Ovary (tissue), 9 donors: Measurements from ENCODE around the gene GAS5. TPM values are rescaled to one million over a fixed set of nuclear protein-coding genes. Genes with fewer than 3 reads are reported as not detected.
A peak's percentile ranks its signal among the peaks of the same experiment; 100 is the strongest.

Experiments
- DNase-seq, 5 donors: peaks; one replicate each; pipeline ENCODE4 v3.0.0-alpha.2; 2019 to 2020
- H3K27ac ChIP-seq, 2 donors: fragments of 200-600 bp; one replicate each; pipeline versions ENCODE4 v1.5.1 to v1.8.0; 2019 to 2022
- H3K27me3 ChIP-seq: fragments of 200-600 bp; one replicate; pipeline ENCODE4 v1.8.0; 2022
- H3K36me3 ChIP-seq: fragments of 200-600 bp; sonication (generic); one replicate; pipeline ENCODE4 v1.5.1; 2019
- H3K4me1 ChIP-seq: one replicate; pipeline ENCODE4 v1.8.1; 2013; ENCODE audit warnings: mild to moderate bottlenecking, moderate library complexity; ENCODE audit not compliant: insufficient read depth
- H3K4me3 ChIP-seq: fragments of 200-600 bp; sonication (generic); one replicate; pipeline ENCODE4 v1.5.1; 2017
- H3K9me3 ChIP-seq, 2 donors: fragments of 200-600 bp in 1 of 2; sonication (generic) in 1 of 2; one replicate each; pipeline versions ENCODE4 v1.5.1 to v1.8.1; 2013 to 2019; ENCODE audit warnings: mild to moderate bottlenecking in 1 of 2, moderate library complexity in 1 of 2
- CTCF ChIP-seq, 3 donors: fragments of 450-650 bp in 2 of 3; fragments of 200-600 bp in 1 of 3; IDR thresholded peaks; one replicate each; pipeline versions ENCODE4 v1.5.1 to v1.8.0; 2016 to 2022; ENCODE audit warnings: antibody characterized with exemption in 3 of 3, mild to moderate bottlenecking in 1 of 3
- EP300 ChIP-seq: sonication (generic); formaldehyde crosslinking; IDR thresholded peaks from one replicate; pipeline ENCODE4 v1.6.1; 2017; ENCODE audit warnings: antibody characterized with exemption
- POLR2A ChIP-seq: fragments of 450-650 bp; IDR thresholded peaks from one replicate; pipeline ENCODE4 v1.6.1; 2017; ENCODE audit warnings: antibody characterized with exemption, mild to moderate bottlenecking, moderate library complexity
- WGBS, 3 donors: extraction: QIAGEN DNeasy Blood & Tissue Kit in 1 of 3; methylation state at CpG; one replicate each; pipeline versions ENCODE4 v1.1.5 to v1.1.7; 2013 to 2017; 5-methylcytosine and 5-hydroxymethylcytosine counted together
- intact Hi-C, 4 donors: fragments of 100-400 bp; cut with DNase I; formaldehyde crosslinking; loops; one replicate each; pipeline versions ENCODE4 v1.11.0 to v1.15.1; 2022 to 2023
- polyA plus RNA-seq, 2 donors: library from polyadenylated mRNA; stranded (reverse); fragments of 200-250 nt in 1 of 2; fragments of 350-450 nt in 1 of 2; fragmentation: Illumina TruSeq in 1 of 2; extraction: RNeasy Lipid Tissue Mini Kit (QIAGEN cat#74804) in 1 of 2; gene quantifications; one replicate each; pipeline ENCODE4 v1.2.3, GENCODE V29; 2013 to 2014
- total RNA-seq, 7 donors: library from RNA; depleted of rRNA in 2 of 7; stranded (reverse); fragments of >200 nt in 2 of 7; fragmentation: NEBNext Ultra II Directional in 3 of 7; extraction: Animal tissue kit (Norgen Biotek cat#: 25700) in 3 of 7; gene quantifications; one replicate each; pipeline versions ENCODE4 v1.1.0 to v1.2.4, GENCODE V29; 2016 to 2023
- donor health status: DM: no; HTN: no; CAD: no; lungs with moderate emphysema.
- donor health status: DM: no; HTN: no; CAD: no.
- donor health status: Bipolar disorder and iron deficiency.
- donor health status: DM: yes; HTN: yes; CAD: no.
- donor health status: DM: no; HTN: no; CAD: no.
- donor health status: DM: yes; HTN: yes; CAD: no.

GAS5 gene
- total and polyA plus RNA-seq, 9 donors: 802 to 2,885 (median 1,266) TPM

- 91 to 97% (median 91%) methylated on average over 5 of the region's 5 CpGs for WGBS, 3 donors
- intact Hi-C loops: no loop called here
- DNase-seq: no peak
- no peak overlapping the region for H3K4me3 ChIP-seq
- no peaks in the 10 kb centered on the region for H3K27me3 ChIP-seq
- TF ChIP-seq CTCF (IDR thresholded peaks at IDR 0.05): no peak
- no peak for TF ChIP-seq POLR2A
- no peak for TF ChIP-seq EP300
- no peak overlapping the region for H3K27ac ChIP-seq
- no peaks in the 10 kb centered on the region for H3K9me3 ChIP-seq
- no peaks in the 10 kb centered on the region for H3K4me1 ChIP-seq
- H3K36me3 ChIP-seq: no peaks in the 10 kb centered on the region
Measured at GRCh38 chr1:173876732-173877131, 8.9 kb upstream of the GAS5 start.

- Histone ChIP-seq H3K27me3 (no peaks in the 10 kb centered on the region), H3K36me3 (no peaks in the 10 kb centered on the region), H3K27ac (no peak overlapping the region), H3K9me3 (no peaks in the 10 kb centered on the region), H3K4me3 (no peak overlapping the region), H3K4me1 (peaks cover 7% of the 10 kb centered on the region)
- WGBS, 3 donors: 38 to 93% (median 60%) methylated on average over 2 of the region's 2 CpGs
- no peak for TF ChIP-seq POLR2A
- TF ChIP-seq EP300: no peak
- TF ChIP-seq CTCF (IDR thresholded peaks at IDR 0.05): no peak
- DNase-seq: no peak
- intact Hi-C loops: no loop called here
Measured at GRCh38 chr1:173871500-173871899, 3.7 kb upstream of the GAS5 start.

- intact Hi-C loops: no loop called here
- no peak overlapping the region for H3K4me3 ChIP-seq
- no peaks in the 10 kb centered on the region for H3K9me3 ChIP-seq
- 83 to 91% (median 90%) methylated on average over 5 of the region's 5 CpGs for WGBS, 3 donors
- H3K36me3 ChIP-seq: no peaks in the 10 kb centered on the region
- no peak overlapping the region for H3K27ac ChIP-seq
- peaks cover 8% of the 10 kb centered on the region for H3K4me1 ChIP-seq
- TF ChIP-seq CTCF (IDR thresholded peaks at IDR 0.05) (no peak), EP300 (no peak), POLR2A (no peak)
- H3K27me3 ChIP-seq: no peaks in the 10 kb centered on the region
- DNase-seq: no peak
Measured at GRCh38 chr1:173871091-173871490, 3.3 kb upstream of the GAS5 start.

- Histone ChIP-seq H3K27ac (no peak overlapping the region), H3K4me3 (no peak overlapping the region), H3K4me1 (peaks cover 8% of the 10 kb centered on the region), H3K36me3 (no peaks in the 10 kb centered on the region), H3K9me3 (no peaks in the 10 kb centered on the region), H3K27me3 (no peaks in the 10 kb centered on the region)
- DNase-seq: peak in 2 of 5 donors; percentile 19 to 35
- intact Hi-C loops: no loop called here
- TF ChIP-seq POLR2A: no peak
- no peak for TF ChIP-seq CTCF (IDR thresholded peaks at IDR 0.05)
- no peak for TF ChIP-seq EP300
- 73 to 74% (median 73%) methylated on average over 15 of the region's 15 CpGs for WGBS, 3 donors
Measured at GRCh38 chr1:173870252-173871075, 2.7 kb upstream of the GAS5 start.
